SK-N-SH (cell line): ENCODE measurements around the gene DYRK2. TPM values are rescaled to one million over a fixed set of nuclear protein-coding genes. Genes with fewer than 3 reads are reported as not detected.

Experiments used
- CHD2 ChIP-seq: fragments of 150-350 bp; IDR thresholded peaks from 2 replicates; pipeline ENCODE4 v1.6.1; 2018; ENCODE audit warnings: low read length; ENCODE audit not compliant: partially characterized antibody
- ELF1 ChIP-seq: IDR thresholded peaks from 2 replicates; pipeline ENCODE4 v1.4.0; 2012
- EZH2phosphoT487 ChIP-seq: fragments of 200-600 bp; sonication (generic); IDR thresholded peaks from 2 replicates; pipeline ENCODE4 v1.6.1; 2017; ENCODE audit warnings: low read depth, mixed run types, mild to moderate bottlenecking, antibody characterized with exemption, moderate library complexity, borderline replicate concordance
- FOXJ3 ChIP-seq: sonication (generic); formaldehyde crosslinking; IDR thresholded peaks from 2 replicates; pipeline ENCODE4 v1.5.1; 2020; ENCODE audit warnings: mild to moderate bottlenecking, missing genetic modification reagents
- FOXM1 ChIP-seq: IDR thresholded peaks from 2 replicates; pipeline ENCODE4 v1.4.0; 2012; ENCODE audit warnings: low read depth, mild to moderate bottlenecking
- GATA2 ChIP-seq: sonication (generic); formaldehyde crosslinking; IDR thresholded peaks from 2 replicates; pipeline ENCODE4 v1.5.0; 2020; ENCODE audit warnings: mild to moderate bottlenecking, missing genetic modification reagents
- JUND ChIP-seq: IDR thresholded peaks from 2 replicates; pipeline ENCODE4 v1.4.0; 2012
- MEF2A ChIP-seq: IDR thresholded peaks from 2 replicates; pipeline ENCODE4 v1.4.0; 2012; ENCODE audit warnings: low read depth, borderline replicate concordance
- NFIC ChIP-seq: IDR thresholded peaks from 2 replicates; pipeline ENCODE4 v1.4.0; 2012; ENCODE audit warnings: borderline replicate concordance
- RAD21 ChIP-seq: IDR thresholded peaks from 2 replicates; pipeline ENCODE4 v1.6.1; 2012; ENCODE audit warnings: mild to moderate bottlenecking, low read length
- RXRA ChIP-seq: IDR thresholded peaks from 2 replicates; pipeline ENCODE4 v1.4.0; 2012; ENCODE audit warnings: low read depth, mild to moderate bottlenecking, borderline replicate concordance
- SIN3A ChIP-seq: IDR thresholded peaks from 2 replicates; pipeline ENCODE4 v1.6.1; 2012; ENCODE audit warnings: low read depth, mild to moderate bottlenecking, low read length, moderate library complexity, borderline replicate concordance
- TAF1 ChIP-seq: IDR thresholded peaks from 2 replicates; pipeline ENCODE4 v1.6.1; 2012; ENCODE audit warnings: low read depth, mild to moderate bottlenecking, low read length, moderate library complexity, borderline replicate concordance
- TCF12 ChIP-seq: IDR thresholded peaks from 2 replicates; pipeline ENCODE4 v1.4.0; 2012
- TEAD4 ChIP-seq: IDR thresholded peaks from 2 replicates; pipeline ENCODE4 v1.4.0; 2012; ENCODE audit warnings: mild to moderate bottlenecking, borderline replicate concordance; ENCODE audit not compliant: insufficient read depth
- YY1 ChIP-seq: IDR thresholded peaks from 2 replicates; pipeline ENCODE4 v1.4.0; 2012; ENCODE audit warnings: low read depth, mild to moderate bottlenecking
- polyA plus RNA-seq, 3 experiments: library from polyadenylated mRNA; depleted of rRNA; stranded (reverse); fragments of >200 nt; gene quantifications; 2 replicates each; pipeline ENCODE4 v1.2.3, GENCODE V29; 2012
- TF ChIP-seq, protein P1 (sequence below): IDR thresholded peaks from 2 replicates; pipeline ENCODE4 v1.4.0; 2012; ENCODE audit warnings: low read depth, borderline replicate concordance
- TF ChIP-seq, protein P2 (sequence below): fragments of 150-350 bp; IDR thresholded peaks from 2 replicates; pipeline ENCODE4 v1.6.1; 2017; ENCODE audit warnings: antibody characterized with exemption, low read length, low read depth, borderline replicate concordance
- TF ChIP-seq, protein P3 (sequence below): IDR thresholded peaks from 2 replicates; pipeline ENCODE4 v1.4.0; 2012; ENCODE audit warnings: low read depth
- TF ChIP-seq, protein P4 (sequence below): IDR thresholded peaks from 2 replicates; pipeline ENCODE4; 2012
- TF ChIP-seq, protein P5 (sequence below): IDR thresholded peaks from 2 replicates; pipeline ENCODE4 v1.4.0; 2012; ENCODE audit warnings: low read depth, borderline replicate concordance

The DYRK2 gene
- polyA plus RNA-seq, 1 of the 3 experiments (the other 2 are of a cell fraction) = 48.8 TPM

DNA sequence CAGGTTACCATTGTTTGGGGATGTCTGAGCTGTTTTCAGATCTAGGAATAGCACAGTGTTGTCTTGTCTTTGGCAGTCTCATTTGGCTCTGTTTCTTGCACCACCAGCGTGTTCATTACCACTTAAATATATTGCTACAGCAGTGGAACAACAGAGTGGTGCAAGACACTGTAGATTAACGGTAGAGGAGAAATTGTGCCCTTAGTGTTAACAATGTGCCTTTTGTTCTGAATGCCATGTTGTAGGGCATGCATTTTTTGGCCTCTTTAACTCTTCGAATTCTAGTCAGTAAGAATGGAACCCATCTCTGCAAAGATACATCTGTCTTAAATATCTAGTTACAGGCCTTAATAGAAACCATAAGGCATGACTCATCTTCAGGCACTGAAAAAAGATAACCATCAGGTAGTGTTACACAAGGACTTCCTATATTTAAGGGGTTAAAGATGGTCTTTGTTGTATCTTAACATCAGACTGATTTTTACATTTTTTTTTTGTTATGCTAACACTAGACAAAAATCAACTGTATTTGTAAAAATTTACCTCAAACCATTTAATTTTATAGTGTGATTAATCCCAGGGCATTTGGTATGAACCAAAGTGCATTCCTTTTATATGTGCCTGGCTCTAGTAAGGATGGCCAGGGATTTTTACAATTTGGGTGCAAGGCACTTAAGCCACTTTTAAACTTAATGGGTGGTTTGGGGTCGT lies 12.9 kb downstream of the DYRK2 start (continued):
- TF ChIP-seq SIN3A (peak; percentile 30), NFIC (peak; percentile 93), JUND (peak; percentile 100), FOXJ3 (CRISPR knock-in tag) (no peak), TAF1 (peak; percentile 12; the same call in 1 of the 2 replicates), FOXM1 (peak; percentile 95; the same call in 1 of the 2 replicates), CHD2 (peak; percentile 32), RAD21 (no peak), RXRA (peak; percentile 96), EZH2phosphoT487 (no peak), TCF12 (peak; percentile 100), TEAD4 (peak; percentile 96), YY1 (peak; percentile 50; the same call in 1 of the 2 replicates), ELF1 (peak; percentile 65; the same call in 1 of the 2 replicates), MEF2A (peak; percentile 70), GATA2 (CRISPR knock-in tag) (peak; percentile 88)
- TF ChIP-seq, protein P1, sequence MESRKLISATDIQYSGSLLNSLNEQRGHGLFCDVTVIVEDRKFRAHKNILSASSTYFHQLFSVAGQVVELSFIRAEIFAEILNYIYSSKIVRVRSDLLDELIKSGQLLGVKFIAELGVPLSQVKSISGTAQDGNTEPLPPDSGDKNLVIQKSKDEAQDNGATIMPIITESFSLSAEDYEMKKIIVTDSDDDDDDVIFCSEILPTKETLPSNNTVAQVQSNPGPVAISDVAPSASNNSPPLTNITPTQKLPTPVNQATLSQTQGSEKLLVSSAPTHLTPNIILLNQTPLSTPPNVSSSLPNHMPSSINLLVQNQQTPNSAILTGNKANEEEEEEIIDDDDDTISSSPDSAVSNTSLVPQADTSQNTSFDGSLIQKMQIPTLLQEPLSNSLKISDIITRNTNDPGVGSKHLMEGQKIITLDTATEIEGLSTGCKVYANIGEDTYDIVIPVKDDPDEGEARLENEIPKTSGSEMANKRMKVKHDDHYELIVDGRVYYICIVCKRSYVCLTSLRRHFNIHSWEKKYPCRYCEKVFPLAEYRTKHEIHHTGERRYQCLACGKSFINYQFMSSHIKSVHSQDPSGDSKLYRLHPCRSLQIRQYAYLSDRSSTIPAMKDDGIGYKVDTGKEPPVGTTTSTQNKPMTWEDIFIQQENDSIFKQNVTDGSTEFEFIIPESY = peak; percentile 89
- TF ChIP-seq, protein P2, sequence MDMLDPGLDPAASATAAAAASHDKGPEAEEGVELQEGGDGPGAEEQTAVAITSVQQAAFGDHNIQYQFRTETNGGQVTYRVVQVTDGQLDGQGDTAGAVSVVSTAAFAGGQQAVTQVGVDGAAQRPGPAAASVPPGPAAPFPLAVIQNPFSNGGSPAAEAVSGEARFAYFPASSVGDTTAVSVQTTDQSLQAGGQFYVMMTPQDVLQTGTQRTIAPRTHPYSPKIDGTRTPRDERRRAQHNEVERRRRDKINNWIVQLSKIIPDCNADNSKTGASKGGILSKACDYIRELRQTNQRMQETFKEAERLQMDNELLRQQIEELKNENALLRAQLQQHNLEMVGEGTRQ = no peak
- TF ChIP-seq, protein P3, sequence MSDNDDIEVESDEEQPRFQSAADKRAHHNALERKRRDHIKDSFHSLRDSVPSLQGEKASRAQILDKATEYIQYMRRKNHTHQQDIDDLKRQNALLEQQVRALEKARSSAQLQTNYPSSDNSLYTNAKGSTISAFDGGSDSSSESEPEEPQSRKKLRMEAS = peak; percentile 78
- TF ChIP-seq, protein P4, sequence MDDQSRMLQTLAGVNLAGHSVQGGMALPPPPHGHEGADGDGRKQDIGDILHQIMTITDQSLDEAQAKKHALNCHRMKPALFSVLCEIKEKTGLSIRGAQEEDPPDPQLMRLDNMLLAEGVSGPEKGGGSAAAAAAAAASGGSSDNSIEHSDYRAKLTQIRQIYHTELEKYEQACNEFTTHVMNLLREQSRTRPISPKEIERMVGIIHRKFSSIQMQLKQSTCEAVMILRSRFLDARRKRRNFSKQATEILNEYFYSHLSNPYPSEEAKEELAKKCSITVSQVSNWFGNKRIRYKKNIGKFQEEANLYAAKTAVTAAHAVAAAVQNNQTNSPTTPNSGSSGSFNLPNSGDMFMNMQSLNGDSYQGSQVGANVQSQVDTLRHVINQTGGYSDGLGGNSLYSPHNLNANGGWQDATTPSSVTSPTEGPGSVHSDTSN = peak; percentile 94
- TF ChIP-seq, protein P5, sequence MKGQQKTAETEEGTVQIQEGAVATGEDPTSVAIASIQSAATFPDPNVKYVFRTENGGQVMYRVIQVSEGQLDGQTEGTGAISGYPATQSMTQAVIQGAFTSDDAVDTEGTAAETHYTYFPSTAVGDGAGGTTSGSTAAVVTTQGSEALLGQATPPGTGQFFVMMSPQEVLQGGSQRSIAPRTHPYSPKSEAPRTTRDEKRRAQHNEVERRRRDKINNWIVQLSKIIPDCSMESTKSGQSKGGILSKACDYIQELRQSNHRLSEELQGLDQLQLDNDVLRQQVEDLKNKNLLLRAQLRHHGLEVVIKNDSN = no peak
- TF ChIP-seq, all 33 proteins: peak for 20
